DMS114 treated with DMSO at 0.1 percent for 48 hours (cell line): ENCODE results near the gene C1QTNF1.
"Not testable (repeated sequence)": the region's sequence is repeated elsewhere in the genome, so short reads cannot be mapped to it uniquely, and the experiment has no call there.

ENCODE experiments used
- DNase-seq: peaks from one replicate; lab custom pipeline; 2025; ENCODE audit not compliant: unreplicated experiment; lab: John Stamatoyannopoulos, UW

C1QTNF1 gene

GRCh38 chr17:79022507-79022991, 1.4 kb upstream of the C1QTNF1 start:
- DNase-seq, result no peak

DNA sequence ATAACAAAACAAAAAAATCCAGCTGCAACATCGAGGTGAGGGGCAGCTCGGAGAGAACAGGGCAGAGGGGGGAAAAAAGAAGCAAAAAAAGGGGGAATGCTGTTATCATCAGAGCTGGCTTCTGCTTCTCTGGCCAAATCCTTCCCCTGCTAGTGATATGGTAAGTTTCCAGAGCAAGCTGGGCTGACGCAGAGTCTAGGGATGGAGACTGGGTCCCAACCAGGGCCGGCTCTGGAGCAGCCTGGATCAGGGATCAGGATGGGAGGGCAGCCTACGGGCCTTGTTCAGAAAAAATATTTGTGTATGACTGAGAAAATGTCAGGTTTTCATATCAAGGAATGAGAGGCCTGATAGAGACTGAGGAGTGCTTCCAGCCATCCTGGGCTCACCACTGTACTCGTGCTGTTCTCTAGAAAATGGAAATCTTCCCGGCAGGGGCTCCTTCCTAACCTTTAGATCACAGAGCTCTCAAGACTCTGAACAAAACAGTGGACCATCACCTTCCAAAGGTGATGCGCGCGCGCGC, 726 bp upstream of the C1QTNF1 start:
- DNase-seq, result no peak

DNA sequence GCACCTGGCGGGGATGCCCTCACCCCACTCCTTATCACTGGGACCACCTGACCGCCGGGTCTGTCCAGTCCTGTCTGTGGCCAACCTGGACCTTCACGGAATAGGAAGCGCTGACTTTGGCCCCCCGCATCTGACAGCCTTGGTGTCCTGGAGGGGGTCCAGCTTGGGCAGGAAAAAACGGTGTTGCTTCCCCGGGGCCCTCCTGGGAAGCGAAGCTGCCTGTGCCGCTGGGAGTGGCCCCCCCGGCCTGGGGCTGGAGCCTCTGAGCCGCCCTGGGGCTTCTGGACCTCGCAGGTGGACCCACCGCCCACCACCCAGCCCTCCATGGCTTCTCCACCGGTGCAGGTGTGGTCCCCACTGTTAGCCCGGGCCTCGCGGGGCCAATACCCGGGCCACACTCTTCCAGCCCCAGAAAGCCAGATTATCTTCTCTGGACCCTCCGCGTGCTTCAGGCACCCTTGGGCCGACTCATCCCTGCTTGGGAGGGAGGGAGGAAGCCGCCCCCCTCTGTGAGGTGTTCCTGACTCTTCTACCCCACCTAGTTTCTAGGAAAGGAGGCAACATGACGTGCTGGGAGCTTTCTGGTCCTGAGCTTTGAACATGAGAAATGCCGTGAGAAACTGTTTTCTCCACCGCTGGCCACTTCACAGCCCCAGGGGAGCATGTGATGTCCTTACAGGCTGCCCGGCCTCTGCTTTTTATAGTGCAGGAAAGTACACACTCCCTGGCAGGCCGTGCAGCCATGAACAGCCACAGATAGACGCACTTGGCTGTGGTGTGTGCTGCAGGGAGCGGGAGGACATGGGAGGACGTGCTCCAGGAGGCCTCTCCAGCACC, 1.1 kb downstream of the C1QTNF1 start:
- no peak for DNase-seq

- no peak for DNase-seq
Observed at GRCh38 chr17:79026376-79027273, 2.7 kb downstream of the C1QTNF1 start.

GRCh38 chr17:79027274-79027924, 3.4 kb downstream of the C1QTNF1 start:
- no peak for DNase-seq

GRCh38 chr17:79027925-79028491, 4.0 kb downstream of the C1QTNF1 start:
- no peak for DNase-seq

GRCh38 chr17:79028496-79029326, 4.7 kb downstream of the C1QTNF1 start:
- DNase-seq, result no peak

GRCh38 chr17:79029327-79030009, 5.5 kb downstream of the C1QTNF1 start:
- DNase-seq, result no peak

DNA sequence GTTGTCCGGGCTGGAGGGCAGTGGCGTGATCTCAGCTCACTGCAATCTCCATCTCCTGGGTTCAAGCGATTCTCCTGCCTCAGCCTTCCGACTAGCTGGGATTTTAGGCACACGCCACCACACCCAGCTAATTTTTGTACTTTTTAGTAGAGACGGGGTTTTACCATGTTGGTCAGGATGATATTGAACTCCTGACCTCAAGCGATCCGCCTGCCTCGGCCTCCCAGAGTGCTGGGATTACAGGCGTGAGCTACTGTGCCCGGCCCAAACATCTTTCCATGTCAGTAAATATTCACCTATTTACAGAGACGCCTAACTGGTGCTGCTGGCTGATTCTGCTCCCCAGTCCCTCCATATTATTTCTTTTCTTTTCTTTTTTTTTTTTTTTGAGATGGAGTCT, 6.7 kb downstream of the C1QTNF1 start:
- DNase-seq, result not testable (repeated sequence)

DNA sequence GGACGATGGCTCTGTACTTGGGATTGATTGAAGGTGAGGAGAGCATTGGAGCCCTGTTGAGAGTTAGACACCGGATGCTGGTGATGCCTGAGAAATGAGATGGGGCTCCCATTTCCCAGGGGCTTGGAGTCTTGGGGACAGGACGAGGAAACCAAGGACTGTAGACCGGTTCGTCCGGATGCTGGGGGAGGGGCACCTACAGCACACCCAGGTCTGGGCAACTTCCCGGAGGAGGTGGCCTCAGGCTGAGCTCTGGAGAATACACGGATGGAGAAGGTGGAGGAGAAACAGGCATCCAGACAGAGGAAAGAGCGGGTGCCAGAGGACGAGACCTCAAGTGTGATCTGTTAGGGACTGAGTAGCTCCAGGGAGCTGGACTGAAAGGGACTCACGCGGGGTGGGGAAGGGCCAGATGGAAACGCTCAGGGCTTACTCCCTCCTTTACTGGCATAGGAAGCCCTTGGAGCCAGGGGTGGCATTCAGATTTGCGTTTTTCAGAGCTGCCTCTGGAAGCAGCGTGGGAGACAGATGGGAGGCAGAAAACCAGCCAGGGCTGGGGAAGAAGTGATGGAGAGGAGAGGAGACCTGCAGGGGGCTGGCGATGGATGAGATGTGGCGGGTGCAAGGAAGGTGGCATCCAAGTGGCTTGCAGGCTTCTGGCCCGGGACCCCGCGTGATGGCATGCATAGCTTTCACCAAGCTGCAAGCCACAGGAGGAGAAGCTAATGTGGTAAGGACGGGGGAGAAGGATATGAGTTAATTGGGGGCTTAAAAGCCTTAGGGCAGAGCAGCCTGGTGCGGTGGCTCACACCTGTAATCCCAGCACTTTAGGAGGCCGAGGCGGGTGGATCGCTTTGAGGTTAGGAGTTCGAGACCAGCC, 8.3 kb downstream of the C1QTNF1 start:
- DNase-seq, result no peak

GRCh38 chr17:79033046-79033616, 9.2 kb downstream of the C1QTNF1 start:
- no peak for DNase-seq

GRCh38 chr17:79033741-79034501, 10.0 kb downstream of the C1QTNF1 start:
- DNase-seq, result no peak

DNA sequence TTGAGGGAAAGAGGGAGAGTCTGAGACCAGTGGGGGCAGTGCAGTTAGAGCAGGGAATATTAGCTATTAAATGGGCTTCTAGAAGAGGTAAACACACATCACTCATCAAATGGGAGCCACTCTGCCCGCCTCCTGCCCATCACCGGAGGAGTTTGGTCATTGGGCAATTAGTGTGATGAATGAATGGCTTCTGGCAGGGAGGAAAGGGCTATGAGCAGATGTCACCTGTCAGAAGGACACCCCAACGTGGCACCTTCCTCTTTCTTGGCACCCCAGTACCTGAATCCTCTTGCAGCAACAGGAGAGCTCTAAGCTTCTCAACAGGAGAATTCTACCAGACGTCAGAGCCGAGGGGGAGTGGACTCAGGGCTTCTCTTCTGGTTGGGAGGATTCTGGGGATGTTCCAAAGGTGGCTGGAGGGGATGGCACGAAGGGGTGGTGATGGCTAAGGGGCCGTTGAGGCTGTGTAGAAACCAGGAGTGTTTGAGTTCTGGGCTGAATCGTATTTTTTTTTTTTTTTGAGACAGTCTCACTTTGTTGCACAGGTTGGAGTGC, 11.0 kb downstream of the C1QTNF1 start:
- DNase-seq, result no peak

- no peak for DNase-seq
Observed at GRCh38 chr17:79035686-79036085, 11.7 kb downstream of the C1QTNF1 start.

- DNase-seq, result no peak
Observed at GRCh38 chr17:79036181-79036580, 12.2 kb downstream of the C1QTNF1 start.

DNA sequence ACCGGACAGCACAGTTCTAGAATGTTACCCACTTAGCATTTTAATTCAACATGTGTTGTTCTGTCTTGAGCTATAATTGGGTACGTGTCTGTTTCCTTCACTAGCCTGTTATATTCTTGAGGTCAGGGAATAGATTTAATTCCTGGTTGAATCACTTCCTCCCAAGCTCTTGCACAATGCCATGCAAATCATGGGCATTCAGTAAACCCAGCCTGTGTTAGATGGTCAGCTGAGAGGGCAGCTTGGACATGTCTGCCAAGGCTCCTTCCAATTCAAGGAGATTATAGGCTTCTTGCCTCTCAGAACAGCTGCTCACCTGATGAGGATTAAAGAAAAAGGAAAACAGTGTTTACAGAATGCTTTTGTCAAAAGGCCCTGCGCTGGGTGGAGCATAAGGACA, 12.6 kb downstream of the C1QTNF1 start:
- no peak for DNase-seq

- no peak for DNase-seq
Observed at GRCh38 chr17:79038545-79039135, 14.7 kb downstream of the C1QTNF1 start.
